HCT116 (cell line): Measurements from ENCODE around the gene IFITM1. TPM values are rescaled to one million over a fixed set of nuclear protein-coding genes. Genes with fewer than 3 reads are reported as not detected.
"Not testable (repeated sequence)": the region's sequence is repeated elsewhere in the genome, so short reads cannot be mapped to it uniquely, and the experiment has no call there.

Experiments used
- ATAC-seq: fragments of 200-7000 bp; cut with Tn5 transposase; 2 replicates; pipeline ENCODE4 v1.9.1; 2020; ENCODE audit warnings: mild to moderate bottlenecking, moderate library complexity
- BruUV-seq: library from RNA; stranded (reverse); fragments of 400-500 nt; replicated peaks from 2 replicates; lab custom pipeline; 2021; lab: Mats Ljungman, UMichigan
- CTCF ChIA-PET: fragments of 300-600 bp; sonication (Branson Sonifier 250); formaldehyde crosslinking; loops from one replicate; lab custom pipeline; 2021; ENCODE audit warnings: antibody characterized with exemption; lab: Charles Lee
- POLR2A ChIA-PET: fragments of 300-600, 350-600 bp; sonication (Branson Sonifier 250); formaldehyde crosslinking; loops from one replicate; lab custom pipeline; 2021; ENCODE audit warnings: antibody characterized with exemption; lab: Charles Lee
- RAD21 ChIA-PET, 2 experiments: fragments of 300-600 bp; sonication (Branson Sonifier 250); formaldehyde crosslinking; loops; one replicate each; lab custom pipeline; 2023; ENCODE audit warnings: low total read pairs in 2 of 2; ENCODE audit not compliant: uncharacterized antibody in 2 of 2, unreplicated experiment in 2 of 2, low non-redundant PET in 1 of 2; lab: Charles Lee
- DNase-seq: peaks from one replicate; pipeline ENCODE4 v3.0.0-alpha.2; 2010; ENCODE audit warnings: low read depth, low spot score
- H2AFZ ChIP-seq: fragments of 200-600 bp; shearing (Covaris generic), sonication (generic); 2 replicates; pipeline ENCODE4 v1.6.1; 2017; ENCODE audit warnings: low read depth, mixed run types, mixed read lengths, antibody characterized with exemption, low read length; ENCODE audit not compliant: poor library complexity, severe bottlenecking
- H3K27ac ChIP-seq: 2 replicates; pipeline ENCODE4 v1.5.1; 2012; ENCODE audit warnings: low read depth, low read length
- H3K27me3 ChIP-seq: fragments of 200-600 bp; sonication (generic); 2 replicates; pipeline ENCODE4 v1.6.1; 2016; ENCODE audit warnings: mixed run types, low read length, mixed read lengths; ENCODE audit not compliant: insufficient read depth
- H3K36me3 ChIP-seq, 2 experiments: fragments of 200-500 bp in 1 of 2; fragments of 200-600 bp in 1 of 2; sonication (Bioruptor generic) in 1 of 2; sonication (generic) in 1 of 2; 2 replicates each; pipeline versions ENCODE4 v1.5.1 to v1.6.1; 2014 to 2016; ENCODE audit warnings: low read length in 2 of 2, inconsistent platforms in 1 of 2, mixed read lengths in 1 of 2, mixed run types in 1 of 2; ENCODE audit not compliant: insufficient read depth in 2 of 2, control insufficient read depth in 1 of 2
- H3K4me1 ChIP-seq, 2 experiments: fragments of 200-600 bp in 1 of 2; sonication (generic) in 1 of 2; 2 replicates each; pipeline versions ENCODE4 v1.5.1 to v1.6.1; 2012 to 2017; ENCODE audit warnings: low read length in 2 of 2, inconsistent platforms in 1 of 2, mild to moderate bottlenecking in 1 of 2, mixed read lengths in 1 of 2, mixed run types in 1 of 2, moderate library complexity in 1 of 2; ENCODE audit not compliant: insufficient read depth in 2 of 2, control insufficient read depth in 1 of 2
- H3K4me2 ChIP-seq: fragments of 200-600 bp; sonication (generic); 2 replicates; pipeline ENCODE4 v1.6.1; 2017; ENCODE audit warnings: mixed run types, low read length, mixed read lengths
- H3K4me3 ChIP-seq, 2 experiments: fragments of 200-600 bp in 1 of 2; sonication (generic) in 1 of 2; replicated peaks in 1 of 2; 2 replicates each; pipeline ENCODE4 v1.5.1; 2011 to 2016; ENCODE audit warnings: low read length in 2 of 2, control low read depth in 1 of 2, low read depth in 1 of 2, mild to moderate bottlenecking in 1 of 2, mixed read lengths in 1 of 2, mixed run types in 1 of 2
- H3K79me2 ChIP-seq: fragments of 200-600 bp; sonication (generic); 2 replicates; pipeline ENCODE4 v1.6.1; 2017; ENCODE audit warnings: mild to moderate bottlenecking, mixed run types, low read length, moderate library complexity, mixed read lengths; ENCODE audit not compliant: insufficient read depth
- H3K9ac ChIP-seq: fragments of 200-600 bp; sonication (generic); 2 replicates; pipeline ENCODE4 v1.6.1; 2016; ENCODE audit warnings: low read length, mixed read lengths
- H3K9me2 ChIP-seq: fragments of 200-600 bp; sonication (generic), shearing (Covaris generic); 2 replicates; pipeline ENCODE4 v1.6.1; 2017; ENCODE audit warnings: mixed run types, mild to moderate bottlenecking, moderate library complexity; ENCODE audit not compliant: insufficient read depth
- H3K9me3 ChIP-seq, 2 experiments: fragments of 200-500 bp in 1 of 2; fragments of 200-600 bp in 1 of 2; sonication (Bioruptor generic) in 1 of 2; sonication (generic) in 1 of 2; 2 replicates each; pipeline ENCODE4 v1.6.1; 2014 to 2017; ENCODE audit warnings: low read length in 2 of 2, mixed read lengths in 2 of 2, inconsistent platforms in 1 of 2, low read depth in 1 of 2, mild to moderate bottlenecking in 1 of 2, mixed run types in 1 of 2, moderate library complexity in 1 of 2; ENCODE audit not compliant: control insufficient read depth in 1 of 2, insufficient read depth in 1 of 2
- H4K20me1 ChIP-seq: fragments of 200-600 bp; sonication (generic), shearing (Covaris generic); 2 replicates; pipeline ENCODE4 v1.6.1; 2017; ENCODE audit warnings: mixed run types, mild to moderate bottlenecking, moderate library complexity; ENCODE audit not compliant: insufficient read depth
- CTCF ChIP-seq, 3 experiments: fragments of 200-600 bp in 1 of 3; sonication (generic) in 1 of 3; IDR thresholded peaks in 2 of 3; conservative IDR thresholded peaks in 1 of 3; 2 replicates each; pipeline ENCODE4 v1.5.1; 2012 to 2017; ENCODE audit warnings: low read depth in 2 of 3, low read length in 2 of 3, antibody characterized with exemption in 1 of 3, borderline replicate concordance in 1 of 3, control low read depth in 1 of 3, mild to moderate bottlenecking in 1 of 3, mixed read lengths in 1 of 3, mixed run types in 1 of 3, moderate library complexity in 1 of 3; ENCODE audit not compliant: insufficient read depth in 1 of 3
- SIN3A ChIP-seq: IDR thresholded peaks from 2 replicates; pipeline ENCODE4 v1.6.1; 2012; ENCODE audit warnings: low read depth
- TCF7L2 ChIP-seq: IDR thresholded peaks from 2 replicates; pipeline ENCODE4 v1.7.0; 2011; ENCODE audit warnings: borderline replicate concordance, inconsistent platforms; ENCODE audit not compliant: insufficient read depth, insufficient read length; ENCODE audit errors: extremely low read depth
- ZFX ChIP-seq: fragments of 450-650 bp; IDR thresholded peaks from 2 replicates; pipeline ENCODE4 v1.6.1; 2017
- intact Hi-C: fragments of 100-400 bp; cut with micrococcal nuclease; formaldehyde crosslinking; loops from 2 replicates; pipeline ENCODE4 v1.10.0; 2022
- total RNA-seq: library from RNA; stranded (reverse); gene quantifications from one replicate; pipeline ENCODE4 v1.2.1, GENCODE V29; 2021; ENCODE audit not compliant: unreplicated experiment

The IFITM1 gene
- total RNA-seq, 1 experiment from 2014 or later, result 6.1 TPM

GRCh38 chr11:333616-334263 is 19.9 kb downstream of the IFITM1 start:
- H3K9ac ChIP-seq, H4K20me1 ChIP-seq, ATAC-seq, H3K79me2 ChIP-seq, intact Hi-C loops, H3K4me2 ChIP-seq, RAD21 ChIA-PET, DNase-seq, H3K27me3 ChIP-seq, H3K9me3 ChIP-seq, POLR2A ChIA-PET, H3K9me2 ChIP-seq, H2AFZ ChIP-seq, BruUV-seq, CTCF ChIA-PET, H3K4me3 ChIP-seq, H3K36me3 ChIP-seq, H3K27ac ChIP-seq, H3K4me1 ChIP-seq: not testable (repeated sequence)

DNA sequence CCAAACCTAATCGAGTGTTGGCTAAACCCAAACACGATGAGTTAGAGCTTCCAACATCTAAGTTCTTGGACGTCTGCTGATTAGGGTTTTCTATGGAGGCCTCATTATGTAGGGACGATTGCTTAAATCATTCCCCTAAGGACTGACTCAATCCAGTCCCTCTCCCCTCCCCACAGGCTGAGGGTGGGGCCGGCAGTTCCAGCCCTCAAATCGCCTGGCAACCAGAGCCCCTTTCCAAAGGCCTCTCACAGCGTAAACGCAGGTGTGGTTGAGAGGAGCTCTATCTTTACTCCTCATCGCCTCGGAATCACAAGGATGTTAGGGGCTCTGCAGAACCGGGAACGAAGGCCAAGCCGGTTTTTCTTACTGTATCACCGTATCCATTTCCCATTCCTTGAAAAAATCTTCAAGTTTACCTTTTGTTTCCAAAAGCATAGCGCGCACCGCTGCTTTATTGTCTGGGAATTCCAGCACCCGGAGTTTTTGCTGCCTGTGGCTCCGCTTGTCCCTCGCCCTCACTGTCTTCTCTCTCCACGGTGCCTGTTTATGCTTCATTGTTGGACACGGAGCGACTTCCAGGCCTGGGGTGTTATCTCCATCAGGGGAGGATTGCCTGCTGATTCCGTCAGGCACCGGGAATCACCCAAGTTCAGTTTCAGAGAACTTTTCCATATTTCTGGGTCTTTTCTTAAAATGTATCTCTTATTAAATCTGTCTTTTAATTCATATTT is 20.6 kb downstream of the IFITM1 start:
- ATAC-seq (no peak), DNase-seq (no peak)
- no peaks in the 10 kb centered on the region for H3K79me2 ChIP-seq
- POLR2A ChIA-PET, result no interaction called here
- BruUV-seq, result no TSS peak
- H3K27ac ChIP-seq, result no peak overlapping the region
- no peaks in the 10 kb centered on the region for H3K9me2 ChIP-seq
- CTCF ChIA-PET, result no interaction called here
- H3K9ac ChIP-seq, result no peak overlapping the region
- RAD21 ChIA-PET, result no interaction called here
- no peaks in the 10 kb centered on the region for H3K27me3 ChIP-seq
- intact Hi-C loops, result no loop called here
- H2AFZ ChIP-seq, result no peak overlapping the region
- H3K4me1 ChIP-seq, result peaks cover 0 to 3% of the 10 kb centered on the region in 2 experiments; a peak in 2 of 4 replicates
- H4K20me1 ChIP-seq, result no peaks in the 10 kb centered on the region
- no peaks in the 10 kb centered on the region for H3K36me3 ChIP-seq
- H3K9me3 ChIP-seq, result no peaks in the 10 kb centered on the region; a peak in 1 of 4 replicates
- H3K4me2 ChIP-seq, result no peak overlapping the region
- no peak for TF ChIP-seq CTCF (IDR thresholded peaks at IDR 0.05 in 2 of 3, conservative IDR thresholded peaks at IDR 0.05 in 1 of 3; ENCODE audit: borderline replicate concordance in 1 of 3, insufficient read depth in 1 of 3, low read depth in 2 of 3, low read length in 2 of 3)
- TF ChIP-seq SIN3A, result no peak
- no peak for TF ChIP-seq ZFX
- TF ChIP-seq TCF7L2, result no peak
- H3K4me3 ChIP-seq, result no peak overlapping the region
